ENCODE measurements around the gene ZNF577. TPM values are rescaled to one million over a fixed set of nuclear protein-coding genes. Genes with fewer than 3 reads are reported as not detected.
A peak's percentile ranks its signal among the peaks of the same experiment; 100 is the strongest.
"Not testable (repeated sequence)": the region's sequence is repeated elsewhere in the genome, so short reads cannot be mapped to it uniquely, and the experiment has no call there.

The ZNF577 gene
- polyA plus RNA-seq, 1 experiment = 4.6 TPM

DNA sequence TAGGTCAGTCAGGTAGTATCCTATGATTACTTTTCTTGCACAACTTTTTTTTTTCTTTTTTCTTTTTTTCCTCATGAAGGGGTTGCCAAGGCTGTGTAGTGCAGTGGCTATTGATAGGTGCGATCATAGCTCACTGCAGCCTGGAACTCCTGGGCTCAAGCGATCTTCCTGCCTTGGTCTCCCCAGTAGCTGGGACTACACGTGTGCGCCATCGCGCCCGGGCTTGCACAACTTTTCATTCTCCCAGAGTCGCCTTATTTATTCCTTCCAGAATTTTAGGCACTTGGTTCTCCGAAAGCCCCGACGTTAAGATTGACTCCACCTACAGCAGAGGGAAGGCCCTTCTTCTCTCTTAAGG is 38.7 kb upstream of the ZNF577 start:
- Histone ChIP-seq H3K4me3 (ENCODE audit: low read depth, low read length) (peak overlapping the region; percentile 95), H3K27me3 (ENCODE audit: control insufficient read depth, insufficient read depth, low read length) (no peaks in the 10 kb centered on the region), H3K36me3 (ENCODE audit: control insufficient read depth, insufficient read depth, low read length) (peaks cover 1% of the 10 kb centered on the region; the same call in 1 of the 2 replicates)
- TF ChIP-seq, protein P1, sequence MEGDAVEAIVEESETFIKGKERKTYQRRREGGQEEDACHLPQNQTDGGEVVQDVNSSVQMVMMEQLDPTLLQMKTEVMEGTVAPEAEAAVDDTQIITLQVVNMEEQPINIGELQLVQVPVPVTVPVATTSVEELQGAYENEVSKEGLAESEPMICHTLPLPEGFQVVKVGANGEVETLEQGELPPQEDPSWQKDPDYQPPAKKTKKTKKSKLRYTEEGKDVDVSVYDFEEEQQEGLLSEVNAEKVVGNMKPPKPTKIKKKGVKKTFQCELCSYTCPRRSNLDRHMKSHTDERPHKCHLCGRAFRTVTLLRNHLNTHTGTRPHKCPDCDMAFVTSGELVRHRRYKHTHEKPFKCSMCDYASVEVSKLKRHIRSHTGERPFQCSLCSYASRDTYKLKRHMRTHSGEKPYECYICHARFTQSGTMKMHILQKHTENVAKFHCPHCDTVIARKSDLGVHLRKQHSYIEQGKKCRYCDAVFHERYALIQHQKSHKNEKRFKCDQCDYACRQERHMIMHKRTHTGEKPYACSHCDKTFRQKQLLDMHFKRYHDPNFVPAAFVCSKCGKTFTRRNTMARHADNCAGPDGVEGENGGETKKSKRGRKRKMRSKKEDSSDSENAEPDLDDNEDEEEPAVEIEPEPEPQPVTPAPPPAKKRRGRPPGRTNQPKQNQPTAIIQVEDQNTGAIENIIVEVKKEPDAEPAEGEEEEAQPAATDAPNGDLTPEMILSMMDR (IDR thresholded peaks at IDR 0.05; ENCODE audit: insufficient read depth, low read depth, low read length) = no peak
- no peak for DNase-seq (ENCODE audit: low read depth)
- ChIA-PET CTCF (no interaction called here), POLR2A (no interaction called here)

DNA sequence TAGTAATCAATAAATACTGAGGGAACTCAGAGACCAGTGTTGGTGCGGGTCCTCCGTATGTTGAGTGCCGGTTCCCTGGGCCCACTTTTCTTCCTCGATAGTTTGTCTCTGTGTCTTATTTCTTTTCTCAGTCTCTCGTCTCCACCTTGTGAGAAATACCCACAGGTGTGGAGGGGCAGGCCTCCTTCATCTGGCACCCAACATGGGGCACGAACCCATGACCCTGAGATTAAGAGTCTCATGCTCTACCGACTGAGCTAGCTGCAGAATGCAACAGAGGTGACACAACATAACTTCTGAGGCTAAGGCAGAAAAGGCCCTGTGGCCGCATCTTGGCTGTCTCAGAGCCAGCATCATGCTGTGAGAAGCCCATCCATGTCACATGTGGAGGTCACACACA is 34.2 kb upstream of the ZNF577 start:
- TF ChIP-seq, protein P1 (IDR thresholded peaks at IDR 0.05; ENCODE audit: insufficient read depth, low read depth, low read length) = no peak
- Histone ChIP-seq H3K4me3 (ENCODE audit: low read depth, low read length) (no peak overlapping the region), H3K36me3 (ENCODE audit: control insufficient read depth, insufficient read depth, low read length) (no peaks in the 10 kb centered on the region), H3K27me3 (ENCODE audit: control insufficient read depth, insufficient read depth, low read length) (no peaks in the 10 kb centered on the region)
- no peak for DNase-seq (ENCODE audit: low read depth)
- ChIA-PET CTCF (no interaction called here), POLR2A (no interaction called here)

DNA sequence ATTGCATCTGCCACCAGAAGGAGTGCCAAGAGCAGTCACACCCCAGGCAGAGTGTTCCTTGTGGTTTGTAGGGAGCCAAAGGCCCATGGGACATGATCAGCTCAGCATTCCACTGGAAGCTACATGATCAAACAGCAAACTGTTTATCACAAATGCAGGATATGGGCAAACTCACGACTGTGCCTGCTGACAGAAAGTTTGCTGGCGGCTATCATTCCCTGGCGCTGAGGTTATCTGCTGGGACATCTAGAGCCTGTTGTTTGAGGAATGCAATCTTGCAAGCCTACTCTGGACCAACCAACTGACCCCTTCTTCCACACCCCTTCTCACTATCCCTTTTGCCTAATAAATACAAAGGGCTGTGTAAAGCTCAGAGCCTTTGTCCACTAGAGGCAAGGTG is 31.9 kb upstream of the ZNF577 start:
- no peak for DNase-seq (ENCODE audit: low read depth)
- CTCF ChIA-PET = no interaction called here
- POLR2A ChIA-PET = no interaction called here
- no peaks in the 10 kb centered on the region for H3K36me3 ChIP-seq (ENCODE audit: control insufficient read depth, insufficient read depth, low read length)
- H3K4me3 ChIP-seq (ENCODE audit: low read depth, low read length) = no peak overlapping the region
- TF ChIP-seq, protein P1 (IDR thresholded peaks at IDR 0.05; ENCODE audit: insufficient read depth, low read depth, low read length) = no peak
- H3K27me3 ChIP-seq (ENCODE audit: control insufficient read depth, insufficient read depth, low read length) = no peaks in the 10 kb centered on the region

DNA sequence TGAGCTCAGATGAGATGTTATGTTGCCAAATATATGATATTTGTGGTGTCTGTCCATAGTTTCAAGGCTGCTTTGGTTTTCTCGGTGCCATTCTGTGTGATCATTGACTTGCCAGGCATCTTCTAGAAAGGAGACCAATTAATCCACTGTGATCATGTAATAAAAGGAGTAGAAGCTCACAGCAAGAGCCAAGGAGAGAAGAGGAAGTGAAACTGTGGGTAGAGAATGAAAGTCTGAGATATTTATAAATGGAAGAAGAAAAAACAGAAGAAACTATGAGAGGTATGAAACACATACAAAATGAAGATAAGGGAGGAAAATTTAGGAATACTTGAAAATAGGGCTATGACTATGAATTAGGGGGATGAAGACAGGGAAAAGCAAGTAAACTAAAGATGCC is 28.4 kb upstream of the ZNF577 start:
- no peaks in the 10 kb centered on the region for H3K36me3 ChIP-seq (ENCODE audit: control insufficient read depth, insufficient read depth, low read length)
- ChIA-PET CTCF (interaction anchor here (0.6 to 3.0 kb wide), 2 partner anchors 11 to 105 kb away, joined by 3 to 7 read pairs; partner anchors contain the start of gene ZNF613), POLR2A (no interaction called here)
- no peak overlapping the region for H3K4me3 ChIP-seq (ENCODE audit: low read depth, low read length)
- H3K27me3 ChIP-seq (ENCODE audit: control insufficient read depth, insufficient read depth, low read length) = no peaks in the 10 kb centered on the region
- no peak for DNase-seq (ENCODE audit: low read depth)
- TF ChIP-seq, protein P1 (IDR thresholded peaks at IDR 0.05; ENCODE audit: insufficient read depth, low read depth, low read length) = no peak

DNA sequence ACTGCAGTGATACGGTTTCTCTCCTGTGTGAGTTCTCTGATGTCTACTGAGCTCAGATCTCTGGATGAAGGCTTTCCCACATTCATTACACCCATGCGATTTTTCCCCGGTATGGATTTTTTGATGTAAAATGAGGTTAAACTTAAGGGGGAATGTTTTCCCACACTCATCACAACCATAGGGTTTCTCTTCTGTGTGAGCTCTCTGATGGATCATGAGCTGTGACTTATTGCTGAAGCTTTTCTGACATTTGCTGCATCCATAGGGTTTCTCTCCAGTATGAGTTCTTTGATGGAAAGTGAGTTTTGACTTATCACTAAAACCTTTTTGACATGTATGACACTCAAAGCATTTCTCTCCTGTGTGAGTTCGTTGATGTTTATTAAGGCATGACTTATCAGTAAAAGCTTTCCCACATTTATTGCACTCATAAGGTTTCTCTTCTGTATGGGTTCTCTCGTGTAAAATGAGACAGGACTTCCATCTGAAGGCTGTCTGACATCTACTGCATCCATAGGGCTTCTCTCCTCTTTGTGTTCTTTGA is 27.6 kb upstream of the ZNF577 start:
- TF ChIP-seq, protein P1 (IDR thresholded peaks at IDR 0.05; ENCODE audit: insufficient read depth, low read depth, low read length) = no peak
- H3K4me3 ChIP-seq (ENCODE audit: low read depth, low read length) = no peak overlapping the region
- H3K36me3 ChIP-seq (ENCODE audit: control insufficient read depth, insufficient read depth, low read length) = no peaks in the 10 kb centered on the region
- ChIA-PET CTCF (interaction anchor here (0.6 kb wide), 1 partner anchor 106 kb away, joined by 3 read pairs; no protein-coding TSS in a partner anchor), POLR2A (no interaction called here)
- no peaks in the 10 kb centered on the region for H3K27me3 ChIP-seq (ENCODE audit: control insufficient read depth, insufficient read depth, low read length)
- no peak for DNase-seq (ENCODE audit: low read depth)

DNA sequence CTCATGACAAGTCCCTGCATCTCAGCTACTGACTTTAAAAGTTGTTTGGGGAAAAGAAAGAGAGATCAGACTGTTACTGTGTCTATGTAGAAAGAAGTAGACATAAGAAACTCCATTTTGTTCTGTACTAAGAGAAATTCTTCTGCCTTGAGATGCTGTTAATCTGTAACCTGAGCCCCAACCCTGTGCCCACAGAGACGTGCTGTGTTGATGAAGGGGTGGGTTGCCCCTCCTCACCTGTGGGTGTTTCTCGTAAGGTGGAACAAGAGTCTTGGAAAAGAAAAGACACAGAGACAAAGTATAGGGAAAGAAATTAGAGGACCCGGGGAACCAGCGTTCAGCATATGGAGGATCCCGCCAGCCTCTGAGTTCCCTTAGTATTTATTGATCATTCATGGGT is 20.2 kb upstream of the ZNF577 start:
- DNase-seq (ENCODE audit: low read depth); H3K4me3 ChIP-seq (ENCODE audit: low read depth, low read length); CTCF ChIA-PET; POLR2A ChIA-PET; H3K27me3 ChIP-seq (ENCODE audit: control insufficient read depth, insufficient read depth, low read length); H3K36me3 ChIP-seq (ENCODE audit: control insufficient read depth, insufficient read depth, low read length): not testable (repeated sequence)

DNA sequence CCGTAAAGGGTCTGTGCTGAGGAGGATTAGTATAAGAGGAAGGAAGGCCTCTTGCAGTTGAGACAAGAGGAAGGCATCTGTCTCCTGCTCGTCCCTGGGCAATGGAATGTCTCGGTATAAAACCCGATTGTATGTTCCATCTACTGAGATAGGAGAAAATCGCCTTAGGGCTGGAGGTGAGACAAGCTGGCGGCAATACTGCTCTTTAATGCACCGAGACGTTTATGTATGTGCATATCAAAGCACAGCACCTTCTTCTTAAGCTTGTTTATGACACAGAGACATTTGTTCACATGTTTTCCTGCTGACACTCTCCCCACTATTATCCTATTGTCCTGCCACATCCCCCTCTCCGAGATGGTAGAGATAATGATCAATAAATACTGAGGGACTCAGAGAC is 18.4 kb upstream of the ZNF577 start:
- CTCF ChIA-PET; H3K27me3 ChIP-seq (ENCODE audit: control insufficient read depth, insufficient read depth, low read length); H3K4me3 ChIP-seq (ENCODE audit: low read depth, low read length); H3K36me3 ChIP-seq (ENCODE audit: control insufficient read depth, insufficient read depth, low read length); POLR2A ChIA-PET; DNase-seq (ENCODE audit: low read depth): not testable (repeated sequence)

DNA sequence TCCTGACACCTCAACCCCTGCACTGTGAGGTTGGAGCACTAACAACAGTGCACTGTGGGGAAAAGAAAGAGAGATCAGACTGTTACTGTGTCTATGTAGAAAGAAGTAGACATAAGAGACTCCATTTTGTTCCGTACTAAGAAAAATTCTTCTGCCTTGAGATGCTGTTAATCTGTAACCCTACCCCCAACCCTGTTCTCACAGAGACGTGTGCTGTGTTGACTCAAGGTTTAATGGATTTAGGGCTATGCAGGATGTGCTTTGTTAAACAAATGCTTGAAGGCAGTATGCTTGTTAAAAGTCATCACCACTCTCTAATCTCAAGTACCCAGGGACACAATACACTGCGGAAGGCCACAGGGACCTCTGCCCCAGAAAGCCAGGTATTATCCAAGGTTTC is 17.9 kb upstream of the ZNF577 start:
- H3K4me3 ChIP-seq (ENCODE audit: low read depth, low read length); POLR2A ChIA-PET; H3K27me3 ChIP-seq (ENCODE audit: control insufficient read depth, insufficient read depth, low read length); H3K36me3 ChIP-seq (ENCODE audit: control insufficient read depth, insufficient read depth, low read length); CTCF ChIA-PET; DNase-seq (ENCODE audit: low read depth): not testable (repeated sequence)
